Stimulated activated CD8-positive, alpha-beta memory T cell treated with anti-CD3 and anti-CD28 coated beads, Interleukin-15, amount 100 ng/mL, for 24 hours (primary cell): ENCODE measurements around the gene GALNT10.

ENCODE experiments used
- DNase-seq: peaks from one replicate; pipeline ENCODE4 v3.0.0-alpha.2; 2020; ENCODE audit warnings: low read depth

The GALNT10 gene

DNA sequence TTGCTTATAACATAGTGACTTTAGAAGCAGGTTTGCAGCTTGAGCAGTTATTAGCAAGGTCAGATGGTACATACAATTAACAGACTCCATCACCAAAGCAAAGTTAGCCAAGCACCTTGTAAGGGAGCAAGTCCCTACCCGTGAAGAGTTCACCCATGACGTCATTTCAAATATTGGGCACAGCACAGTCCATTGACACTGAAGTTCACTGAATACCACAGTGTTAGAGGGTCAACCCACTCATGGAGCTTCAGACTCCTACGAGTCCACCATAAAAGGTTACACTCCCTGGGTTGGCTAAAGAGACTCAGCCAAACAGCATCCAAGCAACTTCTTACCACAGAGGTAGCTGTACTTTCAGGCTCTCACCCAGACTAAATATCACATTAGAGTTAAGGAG is 77.5 kb downstream of the GALNT10 start:
- DNase-seq, result no peak

DNA sequence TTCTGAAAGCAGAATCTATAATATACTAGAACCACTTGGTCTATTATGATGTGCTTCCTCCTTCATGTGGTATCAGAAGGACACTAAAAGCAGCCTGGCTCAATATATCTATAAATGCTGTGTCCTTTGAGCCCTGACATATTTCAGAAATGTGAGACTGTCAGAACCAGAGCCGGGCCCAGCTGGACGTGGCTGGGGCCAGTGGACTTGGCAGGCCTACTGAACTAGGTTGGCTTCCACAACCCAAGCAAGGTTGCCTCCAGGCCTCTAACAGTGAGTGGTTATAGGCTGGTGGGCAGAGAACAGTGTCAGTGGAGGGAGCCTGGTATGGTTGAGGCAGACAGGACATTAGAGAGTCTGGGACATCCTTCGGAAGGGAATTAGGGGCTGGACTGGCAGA is 78.9 kb downstream of the GALNT10 start:
- no peak for DNase-seq

DNA sequence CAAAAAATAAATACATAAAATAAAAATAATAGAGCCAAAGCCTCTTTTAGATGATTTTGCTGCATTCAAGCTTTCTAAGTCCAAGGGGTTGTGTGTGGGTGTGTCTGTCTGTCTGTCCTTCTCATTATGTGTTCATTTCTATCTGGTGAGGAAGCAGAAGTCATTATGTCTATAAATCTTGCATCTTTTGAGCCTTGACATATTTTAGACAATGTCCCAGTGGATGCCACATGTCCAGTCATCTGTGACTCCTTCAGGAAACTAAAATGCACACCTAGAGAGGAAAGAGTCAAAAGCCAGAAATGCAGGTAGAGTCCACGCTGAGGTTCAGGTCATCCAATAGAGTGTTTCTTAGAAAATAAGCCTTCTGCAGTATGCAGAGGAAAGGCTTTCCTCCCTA is 80.9 kb downstream of the GALNT10 start:
- no peak for DNase-seq

DNA sequence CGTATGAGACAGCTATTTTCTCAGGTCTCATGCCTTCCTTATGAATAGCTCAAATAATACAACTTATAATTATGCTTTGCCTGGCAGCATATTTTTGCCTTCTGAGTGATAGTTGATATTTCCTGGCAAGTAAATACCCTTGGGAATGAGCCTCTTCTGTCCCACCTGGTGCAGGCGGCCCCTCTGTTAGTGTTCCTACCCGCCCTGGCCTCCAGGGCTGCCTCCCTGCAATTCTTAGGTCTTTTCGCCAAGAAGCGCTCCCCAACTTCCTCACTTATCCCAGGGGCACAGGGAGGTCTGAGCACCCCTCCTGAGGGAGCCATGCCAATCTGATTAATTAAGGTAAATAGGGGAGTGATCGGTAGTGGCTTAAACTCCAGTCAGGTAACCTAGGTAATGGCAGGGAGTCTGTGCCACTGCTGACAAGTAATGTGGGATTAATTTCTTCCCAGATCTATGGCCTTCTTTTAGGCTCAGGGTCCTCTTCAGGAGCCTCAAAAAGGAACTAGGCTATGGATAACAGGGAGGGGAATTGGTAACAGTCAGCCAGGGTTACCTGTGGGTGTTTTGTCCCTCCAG is 81.5 kb downstream of the GALNT10 start:
- DNase-seq, result no peak

DNA sequence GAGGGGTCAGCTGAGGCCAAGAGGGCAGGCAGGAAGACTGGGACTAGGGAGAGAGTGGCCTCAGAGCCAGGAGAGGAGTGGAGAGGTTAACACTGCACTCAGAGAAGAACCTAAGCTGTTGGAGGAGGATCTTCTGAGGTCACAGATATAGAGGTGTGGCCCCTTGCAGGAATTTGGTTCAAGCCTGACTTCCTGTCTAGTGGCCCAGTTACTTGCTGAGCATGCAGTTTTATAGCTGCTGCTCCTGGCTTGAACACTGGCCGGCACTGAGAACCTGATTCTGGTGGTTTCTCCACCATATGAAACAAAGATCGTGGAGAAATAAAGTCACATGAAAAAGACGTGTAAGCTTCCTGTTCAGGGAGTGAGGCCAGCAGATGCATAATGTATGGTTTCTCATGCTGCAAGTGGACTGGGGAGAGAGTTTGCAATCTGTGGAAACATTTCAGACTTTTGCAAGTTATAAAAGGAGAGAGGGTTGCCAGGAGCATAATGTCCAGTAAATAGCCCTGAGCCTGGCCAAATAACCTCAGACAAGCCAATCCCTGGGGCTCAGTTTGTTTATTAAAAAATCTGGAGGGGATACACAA is 82.6 kb downstream of the GALNT10 start:
- DNase-seq, result no peak

DNA sequence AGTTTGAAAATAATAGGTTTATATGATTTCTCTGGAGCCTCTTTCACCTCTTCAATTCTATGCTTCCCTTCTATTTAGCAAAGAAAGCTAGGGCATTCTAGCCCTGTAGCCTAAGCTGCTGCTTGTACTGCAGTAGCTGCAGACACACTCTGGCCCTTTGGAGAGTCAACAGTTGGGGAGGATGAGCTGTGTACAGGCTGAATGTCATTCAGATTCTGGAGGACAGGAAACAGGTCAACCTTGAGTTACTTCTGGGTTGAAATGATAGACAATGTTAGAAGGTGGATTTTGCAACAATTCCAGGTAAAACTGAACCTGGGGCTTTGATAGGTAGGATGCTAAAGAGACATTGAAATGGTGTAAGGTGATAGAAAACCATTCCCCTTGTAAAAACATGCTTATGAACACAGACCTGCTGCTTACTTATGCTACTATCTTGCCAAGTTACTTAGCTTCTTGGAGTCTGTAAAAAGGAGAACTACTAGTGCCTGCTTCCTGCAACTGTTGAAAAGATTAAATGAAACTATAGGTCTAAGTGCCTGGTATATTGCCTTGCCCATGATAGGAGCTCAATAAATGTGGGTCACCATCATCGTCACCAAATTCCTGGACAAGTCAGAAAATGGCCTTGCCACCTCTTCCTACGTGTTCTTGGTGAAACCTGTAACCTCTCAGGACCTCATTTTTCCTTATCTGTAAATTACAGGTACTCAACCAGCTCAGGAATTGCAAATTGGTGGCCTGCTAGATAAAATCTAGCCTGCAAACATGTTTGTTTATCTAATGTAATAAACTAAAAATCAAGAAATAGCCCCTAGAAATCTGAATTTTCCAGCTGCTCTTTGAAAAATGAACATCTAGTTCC is 83.7 kb downstream of the GALNT10 start:
- DNase-seq, result no peak

DNA sequence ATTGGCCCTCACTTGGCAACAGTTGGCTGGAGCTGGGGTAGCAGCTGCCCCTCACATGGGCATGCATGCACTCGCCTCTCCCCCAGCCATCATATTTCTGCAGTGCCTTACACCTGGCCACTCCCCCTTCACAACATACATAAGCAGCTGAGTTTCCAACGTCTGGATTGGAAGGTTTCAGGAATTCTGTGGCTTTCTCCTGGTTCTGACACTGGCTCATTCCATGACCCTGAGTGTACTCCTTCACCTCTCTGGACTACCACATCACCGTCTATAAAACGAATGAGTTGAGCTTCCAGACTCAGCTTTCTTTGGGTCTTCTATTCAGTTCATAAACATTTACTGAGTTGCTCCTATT is 84.3 kb downstream of the GALNT10 start:
- no peak for DNase-seq

DNA sequence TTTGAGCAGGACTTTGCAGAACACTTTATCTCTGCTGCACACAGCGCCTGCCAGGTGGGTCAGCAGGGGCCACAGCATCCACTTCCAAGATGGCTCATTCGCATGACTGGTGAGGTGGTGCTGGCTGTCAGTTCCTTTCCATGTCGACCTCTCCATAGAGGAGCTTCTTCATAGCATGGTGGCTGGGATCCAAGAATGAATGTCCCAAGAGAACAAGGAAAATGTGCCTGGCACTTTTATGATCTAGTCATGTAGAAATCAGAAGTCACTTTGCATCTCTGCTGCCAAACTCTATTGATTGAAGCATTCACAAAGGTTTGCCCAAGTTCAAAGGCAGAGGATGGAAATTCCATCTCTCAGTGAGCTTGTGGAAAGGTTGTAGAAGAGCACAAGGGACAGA is 85.0 kb downstream of the GALNT10 start:
- no peak for DNase-seq

DNA sequence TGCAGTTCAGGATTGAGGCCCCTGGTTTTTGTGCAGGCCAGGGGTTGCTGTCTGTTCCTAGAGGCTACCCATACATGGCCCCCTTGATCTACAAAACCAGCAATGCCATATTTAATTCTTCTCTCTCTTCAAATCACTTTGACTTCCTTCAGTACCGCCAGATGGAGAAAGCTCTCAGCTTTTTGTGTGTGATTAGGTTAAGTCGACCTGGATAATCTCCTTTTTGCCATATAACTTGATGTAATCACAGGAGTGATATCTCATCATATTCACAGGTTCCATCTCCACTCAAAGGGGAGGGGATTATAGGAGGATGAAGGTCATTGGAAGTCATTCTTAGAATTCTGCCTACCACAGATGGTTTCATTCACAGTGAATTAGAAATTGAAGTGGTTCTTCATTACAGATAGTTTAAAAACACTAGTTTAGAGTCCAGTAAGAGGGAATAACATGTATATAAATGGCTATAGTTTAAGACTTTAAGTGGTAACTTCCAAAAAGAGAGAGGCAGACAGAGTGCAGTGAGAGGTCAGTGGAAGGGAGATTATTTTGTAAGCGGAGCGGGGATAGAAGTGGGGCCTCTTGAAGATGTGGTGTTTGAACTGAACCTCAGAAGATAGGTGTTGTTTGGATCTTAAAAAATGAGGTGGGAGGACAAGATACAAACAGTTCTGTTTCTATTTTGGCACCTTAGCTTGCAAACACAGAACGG is 85.9 kb downstream of the GALNT10 start:
- DNase-seq, result no peak

DNA sequence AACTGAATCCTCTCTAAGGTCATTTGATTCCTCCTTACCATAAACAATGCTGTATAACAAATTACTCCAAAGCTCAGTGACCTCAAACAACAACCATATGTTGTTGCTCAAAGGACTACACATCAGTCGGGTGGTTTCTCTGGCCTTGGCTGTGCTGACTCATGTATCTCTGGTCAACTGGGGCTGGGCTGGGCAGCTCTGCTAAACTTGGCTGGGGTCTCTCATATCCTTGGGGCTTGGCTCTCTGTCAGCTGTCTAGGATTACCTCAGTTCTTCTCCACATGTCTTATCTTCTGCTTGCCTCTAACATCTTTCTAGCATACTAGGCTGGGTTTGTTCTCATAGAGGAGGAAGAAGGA is 86.4 kb downstream of the GALNT10 start:
- no peak for DNase-seq

DNA sequence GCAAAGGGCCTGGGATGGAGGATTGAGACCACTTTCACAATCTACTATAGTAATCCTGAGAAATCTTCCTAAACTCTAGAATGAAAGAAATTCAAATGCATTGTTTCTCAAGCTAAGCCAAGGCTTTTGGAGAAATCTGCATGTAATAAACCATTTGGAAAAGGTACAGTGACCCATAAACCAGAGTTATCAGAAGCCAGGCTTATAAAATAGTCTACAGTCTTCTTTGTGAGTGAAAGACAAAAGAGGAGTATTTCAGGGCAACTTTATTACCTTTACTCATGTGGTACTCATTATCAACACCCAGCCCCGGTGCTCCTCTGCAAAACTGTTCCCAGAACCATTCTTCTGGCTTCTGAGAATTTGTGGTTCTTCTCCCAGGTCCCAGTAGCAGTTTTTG is 87.0 kb downstream of the GALNT10 start:
- no peak for DNase-seq

DNA sequence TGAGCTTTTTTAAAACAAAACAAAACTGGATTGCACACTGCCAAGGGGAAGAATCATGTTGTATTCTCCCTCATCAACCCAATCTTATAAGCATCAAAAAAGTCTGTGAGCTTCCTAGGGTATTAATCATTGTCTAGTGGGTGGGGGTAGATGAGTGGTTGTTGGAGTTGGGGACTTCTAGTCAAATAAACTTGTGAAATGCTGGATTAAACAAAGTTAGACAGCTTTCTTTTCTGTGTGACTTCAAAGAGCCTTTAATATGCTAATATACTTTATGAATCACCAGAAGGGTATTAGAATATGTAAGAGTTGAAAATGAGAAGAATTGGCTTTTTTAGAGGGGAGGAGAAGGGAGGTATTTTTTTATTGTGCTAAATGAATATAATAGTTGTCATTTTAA is 87.7 kb downstream of the GALNT10 start:
- DNase-seq, result no peak

DNA sequence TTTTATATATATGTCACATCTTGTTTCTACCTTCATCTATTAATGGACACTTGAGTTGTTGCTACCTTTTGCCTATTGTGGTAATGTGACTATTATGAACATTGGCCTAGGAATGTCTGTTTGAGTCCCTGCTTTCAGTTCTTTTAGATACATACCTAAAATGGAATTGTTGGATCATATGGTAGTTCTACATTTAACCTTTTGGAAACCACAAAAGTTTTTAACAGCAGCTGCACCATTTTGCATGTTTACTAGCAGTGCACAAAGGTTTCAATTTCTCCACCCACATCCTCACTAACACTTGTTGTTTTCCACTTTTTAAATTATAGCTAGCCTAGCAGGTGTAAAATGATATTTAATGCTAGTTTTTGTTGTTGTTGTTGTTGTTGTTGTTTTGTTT is 88.4 kb downstream of the GALNT10 start:
- no peak for DNase-seq

DNA sequence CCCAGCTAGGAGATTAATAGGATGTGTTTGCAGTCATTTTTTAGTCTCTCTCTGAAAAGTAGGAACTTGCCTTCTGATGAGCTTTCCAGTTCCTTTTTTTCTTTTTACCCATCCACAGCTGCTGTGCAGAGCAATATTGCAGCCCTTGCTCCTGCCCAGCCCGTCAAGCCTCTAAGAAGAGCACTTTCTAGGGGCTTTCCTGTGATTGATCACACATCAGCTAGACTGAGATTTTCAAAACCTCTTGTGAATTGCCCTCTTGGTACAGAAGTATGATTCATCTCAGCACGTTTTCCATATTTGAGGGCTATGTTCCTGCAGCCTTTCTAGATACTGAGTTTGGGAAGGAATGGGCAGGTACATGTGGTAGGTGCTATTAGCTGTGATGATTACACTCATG is 93.9 kb downstream of the GALNT10 start:
- DNase-seq, result no peak

DNA sequence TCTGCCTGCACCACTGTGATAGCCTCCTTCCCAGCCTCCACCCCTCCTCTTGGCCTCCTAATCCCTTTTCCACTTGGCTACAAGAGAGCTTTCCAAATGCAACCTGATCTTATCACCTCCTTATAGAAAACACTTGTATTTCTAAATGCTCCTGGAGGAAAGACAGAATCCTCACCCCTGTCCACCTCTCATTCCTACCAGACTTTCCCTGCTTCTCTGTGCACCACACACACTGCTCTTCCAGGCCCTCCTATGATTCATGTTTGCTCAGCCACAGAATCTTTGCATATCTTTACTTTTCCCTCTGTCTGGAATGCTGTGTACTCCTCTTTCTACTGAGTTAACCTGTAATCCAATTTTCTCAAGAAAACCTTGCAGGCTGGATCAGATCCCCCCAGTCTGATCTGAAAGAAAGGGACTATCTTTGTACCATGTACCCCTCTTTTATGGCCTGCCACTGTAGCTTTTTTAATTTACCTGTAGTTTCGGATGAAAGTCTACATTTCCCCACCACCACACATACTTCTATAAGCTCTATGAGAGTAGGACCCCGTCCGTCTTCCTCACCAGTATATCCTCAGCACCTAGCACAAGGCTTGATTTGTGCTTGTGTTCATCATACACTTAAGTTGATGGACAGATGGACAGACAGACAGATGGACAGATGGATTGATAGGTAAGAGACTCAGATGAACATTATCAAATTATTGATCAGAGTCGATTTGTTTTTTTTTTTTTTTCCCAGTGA is 95.3 kb downstream of the GALNT10 start:
- no peak for DNase-seq

DNA sequence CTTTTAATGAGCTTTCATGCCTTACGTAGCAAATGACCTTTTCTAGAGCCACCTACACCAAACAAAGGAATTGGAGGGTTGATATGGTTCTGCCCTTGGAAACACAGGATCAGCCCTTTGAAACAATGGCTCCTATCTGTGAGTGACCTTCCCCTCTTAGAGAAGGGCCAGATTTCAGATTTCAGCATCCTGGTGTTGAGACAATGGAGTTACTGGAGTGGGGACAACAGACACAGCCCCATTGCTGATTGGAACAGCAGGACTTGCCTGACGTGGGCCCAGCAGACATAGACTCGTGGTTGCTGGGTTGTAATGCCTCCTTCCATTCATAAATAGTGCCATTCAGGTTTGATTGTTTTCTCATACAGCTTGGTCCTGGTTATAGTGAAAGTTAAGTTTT is 96.0 kb downstream of the GALNT10 start:
- DNase-seq, result no peak

DNA sequence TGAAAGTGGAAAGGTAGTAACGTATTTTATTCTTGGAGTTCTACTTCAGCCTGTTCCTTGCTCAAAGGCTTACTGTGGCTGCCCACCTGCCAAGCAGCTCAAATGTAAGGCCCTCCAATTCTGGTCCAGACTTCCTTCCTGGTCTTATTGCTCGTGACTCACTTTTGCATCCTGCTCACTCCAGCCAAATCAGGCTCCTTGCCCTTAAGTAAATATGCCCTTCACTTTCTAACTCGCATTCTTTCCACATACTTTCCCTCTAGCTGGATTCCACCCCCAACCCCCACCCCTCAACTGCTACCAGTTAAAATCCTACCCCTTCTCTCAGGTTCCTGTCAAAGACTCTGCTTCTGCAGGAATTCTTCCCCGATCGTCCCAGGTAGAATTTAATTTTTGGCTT is 96.6 kb downstream of the GALNT10 start:
- no peak for DNase-seq

DNA sequence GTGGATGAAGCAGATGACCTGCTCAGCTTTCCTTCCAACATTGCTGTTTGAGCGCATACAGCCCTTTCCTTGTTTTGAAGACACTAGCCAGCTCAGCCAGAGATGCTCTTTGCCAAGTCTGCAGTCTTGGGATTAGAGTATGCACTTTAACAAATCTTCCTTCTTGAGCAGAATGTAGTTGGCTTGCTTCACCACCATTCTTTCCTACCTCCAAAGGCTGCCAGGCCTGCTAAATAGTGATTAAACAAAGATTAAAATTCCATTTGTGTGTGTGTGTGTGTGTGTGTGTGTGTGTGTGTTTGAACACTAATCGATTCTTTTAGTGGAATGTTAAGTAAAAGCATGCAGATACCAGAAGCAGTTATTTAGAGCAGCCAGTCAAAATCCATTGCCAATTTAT is 97.6 kb downstream of the GALNT10 start:
- no peak for DNase-seq

DNA sequence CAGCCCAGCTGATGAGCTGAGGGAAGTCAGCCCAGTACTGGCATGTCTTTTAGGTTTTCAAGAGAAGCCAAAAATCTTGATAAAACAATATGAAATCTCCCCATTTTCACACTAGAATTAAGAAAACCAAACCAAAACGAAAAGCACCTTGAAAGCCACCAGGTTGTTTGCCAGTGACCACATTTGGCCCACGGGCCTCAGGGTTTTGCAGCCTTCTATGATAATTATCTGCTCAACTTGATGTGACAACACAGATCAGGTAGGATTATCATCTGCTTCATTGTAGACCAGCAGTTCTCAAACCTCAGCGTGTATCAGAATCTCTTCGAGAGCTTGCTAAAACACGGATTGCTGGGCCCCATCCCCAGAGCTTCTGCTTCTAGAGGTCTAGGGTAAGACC is 101.4 kb downstream of the GALNT10 start:
- no peak for DNase-seq

DNA sequence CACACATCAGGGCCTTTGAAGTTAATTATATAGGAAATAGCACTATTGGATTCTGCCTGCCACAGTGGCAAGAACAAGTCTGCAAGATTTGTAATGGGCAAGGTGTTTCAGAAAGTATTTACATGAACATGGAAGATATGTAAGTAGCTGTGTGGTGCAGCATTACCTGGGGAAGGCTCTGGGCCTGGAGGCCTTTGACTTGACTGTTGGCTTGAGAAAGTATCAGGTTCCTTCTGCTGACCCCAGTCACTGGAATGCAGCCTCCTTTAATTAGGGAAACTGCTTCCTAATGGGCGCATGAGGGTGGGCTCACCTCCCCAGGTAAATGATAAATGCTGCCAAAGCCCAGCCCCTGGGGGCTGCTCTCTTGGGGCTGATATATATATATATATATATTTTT is 102.7 kb downstream of the GALNT10 start:
- DNase-seq, result no peak

DNA sequence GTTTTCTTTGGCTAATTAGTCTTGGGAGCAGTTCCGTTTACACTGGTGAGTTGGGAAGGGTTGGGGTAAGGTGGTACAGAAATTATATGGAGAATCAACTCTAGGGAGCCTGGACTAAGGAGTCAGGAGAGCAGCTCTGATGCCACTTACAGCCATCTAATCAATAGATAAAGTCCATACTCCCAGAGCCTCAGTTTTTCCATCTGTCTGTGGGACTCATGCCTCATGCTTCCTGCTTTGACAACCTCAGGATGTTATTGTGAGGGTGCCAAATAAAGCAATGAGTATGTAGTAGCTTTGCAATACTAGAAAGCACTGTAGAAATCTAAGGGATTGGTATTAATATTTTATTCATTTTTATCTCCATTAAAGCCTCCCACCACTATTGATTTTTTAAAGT is 105.0 kb downstream of the GALNT10 start:
- DNase-seq, result no peak

DNA sequence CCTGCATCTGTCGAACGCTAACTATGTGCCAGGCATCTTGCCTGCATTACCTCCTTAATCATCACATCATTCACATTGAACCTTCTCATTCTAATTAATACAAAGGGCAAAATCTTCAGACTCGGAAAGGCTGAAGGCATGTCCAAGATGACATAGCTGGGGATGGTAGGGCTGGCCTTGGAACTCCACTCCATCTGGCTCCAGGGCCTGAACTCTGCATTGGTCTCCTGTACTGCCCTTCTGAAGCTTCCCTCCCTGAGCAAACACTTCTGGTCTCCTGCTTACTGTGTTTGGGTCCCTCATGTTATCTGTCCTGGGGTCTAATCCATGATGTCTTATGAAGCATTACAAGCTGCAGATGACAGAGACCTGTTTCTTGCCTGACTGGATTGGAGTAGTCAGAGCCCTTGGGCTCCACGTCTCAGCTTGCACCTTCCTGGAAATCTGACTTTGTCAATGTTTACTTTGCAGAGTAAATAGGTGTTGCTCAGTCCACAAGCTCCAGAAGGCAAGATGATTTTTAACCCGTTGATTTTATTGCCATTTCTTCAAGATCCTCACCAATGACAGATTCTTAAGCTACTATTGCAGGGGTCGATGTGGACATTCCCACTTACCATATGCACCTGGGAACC is 106.1 kb downstream of the GALNT10 start:
- no peak for DNase-seq
